ENCODE results near the gene STRN.
"Not testable (repeated sequence)": the region's sequence is repeated elsewhere in the genome, so short reads cannot be mapped to it uniquely, and the experiment has no call there.

The STRN gene

GRCh38 chr2:36949845-36950244 lies 16.5 kb downstream of the STRN start:
- DNase-seq (ENCODE audit: low read depth): no peak
- H3K4me3 ChIP-seq (ENCODE audit: low read depth, low read length): no peak overlapping the region
- TF ChIP-seq CTCF (IDR thresholded peaks at IDR 0.05; ENCODE audit: low read depth, low read length) (no peak), MYC (IDR thresholded peaks at IDR 0.05; ENCODE audit: low read depth, low read length) (no peak), MAX (IDR thresholded peaks at IDR 0.05; ENCODE audit: low read depth, low read length) (no peak), POLR2A (IDR thresholded peaks at IDR 0.05; ENCODE audit: extremely low read depth, insufficient read length) (no peak)

- not testable (repeated sequence) for DNase-seq (ENCODE audit: low read depth); H3K4me3 ChIP-seq (ENCODE audit: low read depth, low read length)
Measured at GRCh38 chr2:36945240-36945639, 21.1 kb downstream of the STRN start.

GRCh38 chr2:36941867-36942266 lies 24.5 kb downstream of the STRN start:
- TF ChIP-seq MYC (IDR thresholded peaks at IDR 0.05; ENCODE audit: low read depth, low read length): no peak
- TF ChIP-seq MAX (IDR thresholded peaks at IDR 0.05; ENCODE audit: low read depth, low read length): no peak
- no peak for TF ChIP-seq CTCF (IDR thresholded peaks at IDR 0.05; ENCODE audit: low read depth, low read length)
- TF ChIP-seq POLR2A (IDR thresholded peaks at IDR 0.05; ENCODE audit: extremely low read depth, insufficient read length): no peak
- DNase-seq (ENCODE audit: low read depth): no peak
- H3K4me3 ChIP-seq (ENCODE audit: low read depth, low read length): no peak overlapping the region

- not testable (repeated sequence) for DNase-seq (ENCODE audit: low read depth); H3K4me3 ChIP-seq (ENCODE audit: low read depth, low read length)
Measured at GRCh38 chr2:36936526-36936925, 29.8 kb downstream of the STRN start.

GRCh38 chr2:36931688-36932087 lies 34.6 kb downstream of the STRN start:
- not testable (repeated sequence) for H3K4me3 ChIP-seq (ENCODE audit: low read depth, low read length); DNase-seq (ENCODE audit: low read depth)

GRCh38 chr2:36930787-36931410 lies 35.4 kb downstream of the STRN start:
- DNase-seq (ENCODE audit: low read depth); H3K4me3 ChIP-seq (ENCODE audit: low read depth, low read length): not testable (repeated sequence)

- not testable (repeated sequence) for H3K4me3 ChIP-seq (ENCODE audit: low read depth, low read length)
- DNase-seq (ENCODE audit: low read depth): peak; percentile 18
Measured at GRCh38 chr2:36926175-36927132, 39.9 kb downstream of the STRN start.

- DNase-seq (ENCODE audit: low read depth); H3K4me3 ChIP-seq (ENCODE audit: low read depth, low read length): not testable (repeated sequence)
Measured at GRCh38 chr2:36922629-36923028, 43.7 kb downstream of the STRN start.

- TF ChIP-seq POLR2A (IDR thresholded peaks at IDR 0.05; ENCODE audit: extremely low read depth, insufficient read length) (no peak), MYC (IDR thresholded peaks at IDR 0.05; ENCODE audit: low read depth, low read length) (no peak), CTCF (IDR thresholded peaks at IDR 0.05; ENCODE audit: low read depth, low read length) (no peak), MAX (IDR thresholded peaks at IDR 0.05; ENCODE audit: low read depth, low read length) (no peak)
- H3K4me3 ChIP-seq (ENCODE audit: low read depth, low read length): no peak overlapping the region
- no peak for DNase-seq (ENCODE audit: low read depth)
Measured at GRCh38 chr2:36921984-36922383, 44.4 kb downstream of the STRN start.

Measured in NB4 (cell line).